Urinary bladder (tissue), 4 donors: ENCODE measurements around the gene METTL5. TPM values are rescaled to one million over a fixed set of nuclear protein-coding genes. Genes with fewer than 3 reads are reported as not detected.
"Not testable (repeated sequence)": the region's sequence is repeated elsewhere in the genome, so short reads cannot be mapped to it uniquely, and the experiment has no call there.

Source experiments
- DNase-seq: peaks from one replicate; pipeline ENCODE4 v3.0.0-alpha.2; 2015; ENCODE audit errors: extremely low spot score
- H3K27ac ChIP-seq: one replicate; pipeline ENCODE4 v1.5.1; 2013; ENCODE audit warnings: low read depth, mild to moderate bottlenecking, moderate library complexity
- H3K36me3 ChIP-seq: one replicate; pipeline ENCODE4 v1.6.1; 2013; ENCODE audit warnings: mild to moderate bottlenecking, moderate library complexity; ENCODE audit not compliant: insufficient read depth
- H3K4me1 ChIP-seq: one replicate; pipeline ENCODE4 v1.6.1; 2013; ENCODE audit warnings: mild to moderate bottlenecking, moderate library complexity; ENCODE audit not compliant: insufficient read depth
- H3K4me3 ChIP-seq: one replicate; pipeline ENCODE4 v1.5.1; 2013; ENCODE audit warnings: low read depth, low read length
- WGBS: extraction: QIAGEN DNeasy Blood & Tissue Kit; methylation state at CpG from one replicate; pipeline ENCODE4 v1.1.7; 2013; 5-methylcytosine and 5-hydroxymethylcytosine counted together
- polyA plus RNA-seq: library from polyadenylated mRNA; stranded (reverse); fragments of 200-250 nt; gene quantifications from one replicate; pipeline ENCODE4 v1.2.3, GENCODE V29; 2013
- total RNA-seq: library from RNA; depleted of rRNA; stranded (reverse); fragments of >200 nt; gene quantifications from one replicate; pipeline ENCODE4 v1.2.3, GENCODE V29; 2014
- donor health status: healthy with polysubstance abuse.
- donor health status: healthy.

The METTL5 gene
- total RNA-seq: 47.6 TPM
- polyA plus RNA-seq: 61.1 TPM

DNA sequence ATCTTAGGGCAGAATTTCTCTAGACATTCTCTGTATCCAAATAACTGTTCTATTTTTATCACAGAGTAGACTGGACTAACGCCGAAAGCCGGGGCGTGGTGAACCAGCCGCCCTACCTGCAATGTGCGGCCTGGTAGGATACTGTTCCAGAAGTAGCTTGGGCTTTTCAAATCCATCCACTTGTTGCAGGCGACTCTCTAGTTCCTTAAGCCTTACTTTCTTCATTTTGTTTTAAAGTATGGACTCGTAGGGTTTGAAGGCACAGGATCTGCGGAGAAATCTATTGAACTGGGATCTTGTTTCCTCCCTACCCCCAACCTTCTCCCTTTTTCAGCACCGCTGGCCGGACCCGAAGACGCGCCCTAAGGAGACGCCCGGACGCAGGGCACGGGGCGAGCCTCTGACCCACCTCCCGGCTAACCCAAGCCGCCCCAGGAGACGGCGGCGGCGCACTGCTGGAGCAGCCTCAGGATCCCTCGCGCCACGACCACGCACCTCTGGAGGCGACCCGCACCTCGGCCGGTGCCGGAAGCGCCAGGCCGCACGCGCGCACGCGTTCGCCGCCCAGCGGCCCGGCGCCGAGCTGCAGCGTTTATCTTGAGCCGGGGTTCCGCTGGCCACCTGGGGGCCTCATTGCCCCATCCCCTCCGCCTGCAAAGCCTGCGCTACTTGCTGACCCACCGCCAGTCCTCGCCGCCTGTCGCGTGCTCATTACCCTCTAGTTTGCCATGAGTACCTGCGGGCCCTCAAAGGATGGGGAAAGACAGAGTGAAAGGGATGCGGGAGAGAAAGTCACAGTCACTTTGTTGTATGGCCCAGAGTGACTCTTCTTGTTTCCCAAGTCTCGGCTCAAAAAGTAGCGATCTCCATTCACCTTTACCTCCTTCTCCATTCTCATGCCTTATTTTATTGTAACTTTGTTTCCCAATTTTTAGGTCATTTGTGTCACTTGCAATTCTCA lies at the start of gene METTL5:
Gene METTL5 (minus strand): TSS at position 533 of the 961 bp plus-strand sequence. CDS start 308 bp downstream, at position 225.
- H3K4me1 ChIP-seq: no peaks in the 10 kb centered on the region
- DNase-seq: peak; percentile 23
- peak within 1 kb of the TSS; percentile 81 for H3K4me3 ChIP-seq
- peak within 1 kb of the TSS; percentile 86 for H3K27ac ChIP-seq
- no peaks in the 10 kb centered on the region for H3K36me3 ChIP-seq
- 2% methylated on average over 61 of the region's 61 CpGs for WGBS

DNA sequence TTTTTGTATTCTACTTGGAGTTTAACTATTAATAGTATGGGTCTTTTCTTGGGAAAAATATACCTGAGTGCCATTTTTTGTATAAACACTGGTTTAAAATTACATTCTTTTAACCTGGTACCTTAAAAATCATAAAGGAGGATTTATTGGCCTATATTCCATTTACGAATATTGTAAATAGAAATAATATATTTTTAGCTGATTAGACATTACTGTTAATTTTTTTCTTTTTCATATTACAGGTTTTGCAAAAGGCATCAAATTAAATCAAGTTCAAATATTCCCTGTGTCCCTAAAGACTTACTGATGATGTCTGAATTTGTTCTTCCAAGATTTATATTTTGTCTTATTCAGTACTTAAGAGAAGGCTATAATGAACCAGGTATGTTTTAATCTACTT lies 47.3 kb upstream of the METTL5 start:
- Histone ChIP-seq H3K27ac (no peak overlapping the region), H3K4me3 (no peak overlapping the region), H3K36me3 (no peaks in the 10 kb centered on the region), H3K4me1 (no peaks in the 10 kb centered on the region)
- WGBS: 92% methylated on average over 1 of the region's 1 CpG
- no peak for DNase-seq

DNA sequence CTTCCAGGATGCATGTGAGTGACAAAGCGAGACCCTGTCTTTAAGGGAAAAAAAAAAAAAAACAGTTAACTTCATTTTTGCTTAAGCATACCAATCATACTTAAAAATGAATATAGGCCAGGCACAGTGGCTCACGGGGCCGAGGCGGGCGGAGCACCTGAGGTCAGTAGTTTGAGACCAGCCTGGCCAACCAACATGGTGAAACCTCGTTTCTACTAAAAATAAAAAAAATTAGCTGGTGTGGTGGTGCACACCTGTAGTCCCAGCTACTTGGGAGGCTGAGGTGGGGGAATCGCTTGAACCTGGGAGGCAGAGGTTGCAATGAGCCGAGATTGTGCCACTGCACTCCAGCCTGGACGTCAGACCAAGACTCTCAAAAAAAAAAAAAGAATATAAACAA lies 46.7 kb upstream of the METTL5 start:
- not testable (repeated sequence) for H3K4me1 ChIP-seq, H3K36me3 ChIP-seq, H3K4me3 ChIP-seq, DNase-seq, H3K27ac ChIP-seq
- 91% methylated on average over 9 of the region's 9 CpGs for WGBS

DNA sequence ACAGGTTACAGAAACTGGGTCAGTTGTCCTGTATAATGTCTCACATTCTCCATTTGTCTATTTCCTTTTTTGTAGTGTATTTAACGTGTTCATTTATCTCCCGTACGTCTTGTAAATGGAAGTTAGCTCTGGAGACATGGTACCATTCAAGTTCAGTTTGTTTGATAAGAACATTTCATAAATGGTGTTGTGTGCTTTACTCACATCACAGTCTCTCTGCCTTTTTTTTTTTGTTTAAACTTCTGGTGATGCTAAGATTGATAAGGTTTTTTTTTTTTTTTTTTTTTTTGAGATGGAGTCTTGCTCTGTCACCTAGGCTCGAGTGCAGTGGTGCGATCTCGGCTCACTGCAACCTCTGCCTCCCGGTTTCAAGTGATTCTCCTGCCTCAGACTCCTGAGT lies 44.2 kb upstream of the METTL5 start:
- 75% methylated on average over 7 of the region's 7 CpGs for WGBS
- no peak overlapping the region for H3K4me3 ChIP-seq
- H3K27ac ChIP-seq: no peak overlapping the region
- no peak for DNase-seq
- no peaks in the 10 kb centered on the region for H3K36me3 ChIP-seq
- H3K4me1 ChIP-seq: no peaks in the 10 kb centered on the region

DNA sequence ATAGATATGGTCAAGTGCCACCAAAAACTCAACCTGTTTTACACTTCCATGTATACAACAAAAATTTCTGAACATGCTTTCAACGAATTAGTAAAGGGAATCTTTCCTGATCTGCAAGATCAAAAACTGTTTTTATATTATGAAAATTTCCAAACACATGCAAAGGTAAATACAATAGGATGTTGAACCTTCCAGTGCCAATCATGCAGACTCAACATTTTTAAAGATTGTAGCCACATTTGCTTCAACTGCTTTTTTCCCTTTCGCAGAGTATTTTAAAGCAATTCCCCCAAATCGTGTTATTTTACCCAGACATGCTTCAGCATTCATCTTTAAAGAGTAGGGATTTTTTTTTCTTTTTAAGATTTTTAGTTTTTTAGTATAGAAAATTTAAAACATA lies 42.9 kb upstream of the METTL5 start:
- no peak for DNase-seq
- 91% methylated on average over 3 of the region's 3 CpGs for WGBS
- Histone ChIP-seq H3K36me3 (no peaks in the 10 kb centered on the region), H3K27ac (no peak overlapping the region), H3K4me3 (no peak overlapping the region), H3K4me1 (no peaks in the 10 kb centered on the region)

DNA sequence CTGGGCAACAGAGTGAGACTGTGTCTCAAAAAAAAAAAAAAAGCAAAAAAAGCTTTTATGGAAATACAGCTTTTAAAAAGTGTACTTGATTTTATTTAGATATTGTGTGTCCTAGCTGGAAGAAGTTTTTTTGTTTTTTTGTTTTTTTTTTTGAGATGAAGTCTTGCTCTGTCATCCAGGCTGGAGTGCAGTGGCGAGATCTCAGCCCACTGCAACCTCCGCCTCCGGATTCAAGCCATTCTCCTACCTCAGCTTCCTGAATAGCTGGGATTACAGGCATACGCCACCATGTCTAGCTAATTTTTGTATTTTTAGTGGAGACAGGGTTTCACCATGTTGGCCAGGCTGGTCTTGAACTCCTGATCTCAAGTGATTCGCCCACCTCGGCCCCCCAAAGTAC lies 41.5 kb upstream of the METTL5 start:
- 97% methylated on average over 6 of the region's 6 CpGs for WGBS
- not testable (repeated sequence) for H3K4me1 ChIP-seq, H3K27ac ChIP-seq, H3K36me3 ChIP-seq, DNase-seq, H3K4me3 ChIP-seq

DNA sequence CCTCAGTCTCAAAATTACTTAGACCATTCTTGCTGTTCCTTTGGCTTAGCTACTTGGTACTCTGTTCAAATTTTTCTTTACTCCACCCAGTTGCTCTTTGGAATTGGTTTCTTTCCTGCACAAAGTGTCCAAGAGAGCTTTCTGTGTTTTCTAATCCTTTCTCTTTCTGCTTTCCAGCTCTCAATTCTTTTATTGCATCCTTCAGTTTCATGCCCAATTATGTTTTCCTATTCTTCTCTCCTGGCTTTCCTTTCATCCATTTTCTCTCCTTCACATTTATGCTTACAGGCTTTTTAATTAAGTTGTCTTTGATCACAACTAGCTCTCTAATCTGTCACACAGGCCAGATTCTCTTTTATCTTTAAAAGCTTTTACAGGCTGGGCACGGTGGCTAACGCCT lies 40.8 kb upstream of the METTL5 start:
- no peak overlapping the region for H3K4me3 ChIP-seq
- 61% methylated on average over 2 of the region's 2 CpGs for whole genome bisulfite sequencing
- DNase-seq: no peak

DNA sequence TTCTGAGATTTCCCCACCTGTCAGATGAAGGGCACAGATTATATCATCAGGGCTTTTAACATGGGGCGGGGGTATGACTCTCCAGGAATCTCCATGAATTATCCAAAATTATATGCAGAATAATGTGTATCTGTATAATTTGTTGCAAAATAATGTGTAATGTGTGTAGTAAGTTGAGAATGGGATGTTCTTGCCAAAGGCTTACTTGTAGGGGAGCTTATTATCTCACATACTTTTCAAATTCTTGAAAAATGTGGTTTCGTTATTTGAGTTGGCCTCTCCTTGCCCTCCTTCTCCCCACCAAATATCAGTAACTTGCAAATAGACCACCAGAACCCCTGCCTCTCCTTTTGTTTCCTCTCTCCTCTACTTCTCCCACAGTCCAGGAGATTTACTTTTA lies 38.1 kb upstream of the METTL5 start:
- H3K4me1 ChIP-seq: no peaks in the 10 kb centered on the region
- no peaks in the 10 kb centered on the region for H3K36me3 ChIP-seq
- WGBS: 77% methylated on average over 2 of the region's 2 CpGs
- DNase-seq: no peak
- H3K27ac ChIP-seq: no peak overlapping the region
- H3K4me3 ChIP-seq: no peak overlapping the region

More for the DNA sequence above, 40.8 kb upstream of the METTL5 start:
- no peaks in the 10 kb centered on the region for H3K36me3 ChIP-seq
- no peaks in the 10 kb centered on the region for H3K4me1 ChIP-seq
- H3K27ac ChIP-seq: no peak overlapping the region

DNA sequence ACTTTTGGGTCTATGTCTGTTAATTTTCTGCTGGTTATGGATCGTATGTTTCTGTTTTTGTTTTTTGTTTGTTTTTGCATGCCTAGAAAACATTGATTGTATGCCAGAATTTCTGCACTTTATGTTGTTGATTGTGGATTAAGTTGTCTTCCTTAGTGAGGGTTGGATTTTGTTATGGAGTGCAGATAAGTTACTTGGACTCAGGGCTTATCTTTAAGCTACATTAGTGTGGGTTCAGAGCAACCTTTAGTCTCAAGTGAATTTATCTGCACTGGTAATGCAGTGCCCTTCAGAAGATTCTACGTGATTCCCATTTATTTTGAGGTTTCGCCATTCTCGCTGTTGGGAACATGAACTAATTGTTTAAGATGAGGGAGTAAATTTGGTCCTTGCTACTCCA lies 35.4 kb upstream of the METTL5 start:
- no peak overlapping the region for H3K4me3 ChIP-seq
- no peaks in the 10 kb centered on the region for H3K4me1 ChIP-seq
- no peak for DNase-seq
- 92% methylated on average over 4 of the region's 4 CpGs for WGBS
- H3K27ac ChIP-seq: no peak overlapping the region
- no peaks in the 10 kb centered on the region for H3K36me3 ChIP-seq

DNA sequence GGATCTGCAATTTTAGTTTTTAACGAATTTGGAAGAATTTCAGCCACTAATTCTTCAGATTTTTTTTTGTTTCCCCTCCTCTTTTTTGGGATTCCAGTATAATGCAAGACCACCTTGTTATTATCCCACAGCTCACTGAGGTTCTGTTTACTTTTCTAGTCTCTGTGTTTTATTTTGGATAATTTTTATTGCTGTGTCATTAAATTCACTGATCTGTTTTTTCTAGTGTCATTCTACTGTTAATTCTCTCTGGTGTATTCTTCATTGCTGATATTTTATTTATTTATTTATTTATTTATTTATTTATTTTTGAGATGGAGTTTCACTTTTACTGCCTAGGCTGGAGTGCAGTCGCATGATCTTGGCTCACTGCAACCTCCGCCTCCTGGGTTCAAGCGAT lies 34.7 kb upstream of the METTL5 start:
- no peaks in the 10 kb centered on the region for H3K4me1 ChIP-seq
- H3K36me3 ChIP-seq: no peaks in the 10 kb centered on the region
- no peak for DNase-seq
- WGBS: 96% methylated on average over 4 of the region's 4 CpGs
- H3K27ac ChIP-seq: no peak overlapping the region
- no peak overlapping the region for H3K4me3 ChIP-seq

DNA sequence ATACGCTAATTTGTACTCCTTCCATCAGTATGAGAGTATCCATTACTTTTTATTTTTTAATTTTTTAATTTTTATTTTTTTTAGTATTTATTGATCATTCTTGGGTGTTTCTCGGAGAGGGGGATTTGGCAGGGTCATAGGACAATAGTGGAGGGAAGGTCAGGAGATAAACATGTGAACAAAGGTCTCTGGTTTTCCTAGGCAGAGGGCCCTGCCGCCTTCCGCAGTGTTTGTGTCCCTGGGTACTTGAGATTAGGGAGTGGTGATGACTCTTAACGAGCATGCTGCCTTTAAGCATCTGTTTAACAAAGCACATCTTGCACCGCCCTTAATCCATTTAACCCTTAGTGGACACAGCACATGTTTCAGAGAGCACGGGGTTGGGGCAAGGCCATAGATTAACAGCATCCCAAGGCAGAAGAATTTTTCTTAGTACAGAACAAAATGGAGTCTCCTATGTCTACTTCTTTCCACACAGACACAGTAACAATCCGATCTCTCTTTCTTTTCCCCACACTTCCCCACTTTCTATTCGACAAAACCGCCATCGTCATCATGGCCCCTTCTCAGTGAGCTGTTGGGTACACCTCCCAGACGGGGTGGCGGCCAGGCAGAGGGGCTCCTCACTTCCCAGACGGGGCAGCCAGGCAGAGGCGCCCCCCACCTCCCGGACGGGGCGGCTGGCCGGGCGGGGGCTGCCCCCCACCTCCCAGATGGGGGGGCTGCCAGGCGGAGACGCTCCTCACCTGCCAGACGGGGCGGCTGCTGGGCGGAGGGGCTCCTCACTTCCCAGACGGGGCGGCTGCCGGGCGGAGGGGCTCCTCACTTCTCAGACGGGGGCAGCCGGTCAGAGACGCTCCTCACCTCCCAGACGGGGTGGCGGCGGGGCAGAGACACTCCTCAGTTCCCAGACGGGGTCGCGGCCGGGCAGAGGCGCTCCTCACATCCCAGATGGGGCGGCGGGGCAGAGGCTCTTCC lies 30.9 kb upstream of the METTL5 start:
- 96% methylated on average over 37 of the region's 42 CpGs for WGBS
- H3K4me1 ChIP-seq, H3K4me3 ChIP-seq, H3K27ac ChIP-seq, DNase-seq, H3K36me3 ChIP-seq: not testable (repeated sequence)

DNA sequence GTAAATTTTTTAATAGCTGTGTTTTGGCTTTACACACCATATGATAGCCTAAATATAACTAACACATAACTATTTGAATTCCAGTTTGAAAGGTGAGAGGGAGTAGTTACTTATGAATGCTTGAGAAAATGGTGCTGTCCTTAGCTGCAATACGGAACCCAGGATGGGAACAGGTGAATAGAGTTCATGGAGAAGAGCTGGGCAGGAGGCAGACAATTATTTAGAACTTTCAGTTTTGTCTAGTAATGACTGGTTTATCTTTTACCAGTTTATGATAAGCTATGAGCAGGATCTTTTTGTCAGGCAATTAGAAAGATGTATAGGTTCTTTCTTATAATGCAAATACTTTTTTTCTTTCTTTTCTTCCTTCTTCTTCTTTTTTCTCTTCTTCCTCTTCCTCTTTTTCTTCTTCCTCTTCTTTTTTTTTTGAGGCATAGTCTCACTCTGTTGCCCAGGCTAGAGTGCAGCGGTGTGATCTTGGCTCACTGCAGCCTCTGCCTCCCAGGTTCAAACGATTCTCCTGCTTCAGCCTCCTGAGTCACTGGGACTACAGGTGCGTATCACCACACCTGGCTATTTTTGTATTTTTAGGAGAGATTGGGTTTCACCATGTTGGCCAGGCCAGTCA lies 28.4 kb upstream of the METTL5 start:
- WGBS: 91% methylated on average over 4 of the region's 4 CpGs
- H3K27ac ChIP-seq: no peak overlapping the region
- no peak overlapping the region for H3K4me3 ChIP-seq
- no peaks in the 10 kb centered on the region for H3K36me3 ChIP-seq
- DNase-seq: no peak
- H3K4me1 ChIP-seq: no peaks in the 10 kb centered on the region

DNA sequence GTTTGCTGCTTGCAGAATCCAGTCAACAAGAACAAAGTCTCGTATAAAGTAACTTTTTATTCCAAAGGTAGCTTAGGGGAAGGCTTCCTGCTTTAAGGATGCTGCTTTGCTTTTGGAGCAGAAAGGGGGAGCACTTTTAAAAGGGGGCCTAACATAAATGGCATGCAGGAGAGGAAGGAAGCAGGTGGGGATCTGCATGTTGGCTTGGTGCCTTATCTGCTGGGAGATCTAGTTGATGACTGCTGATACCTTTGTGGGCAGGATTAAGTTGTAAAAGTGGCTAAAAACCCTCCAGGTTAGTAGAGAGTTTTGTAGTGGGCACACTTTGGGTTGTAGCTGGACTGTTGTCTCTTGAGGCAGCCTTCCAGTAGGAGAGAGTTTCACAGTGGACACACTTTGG lies 25.0 kb upstream of the METTL5 start:
- H3K4me3 ChIP-seq: no peak overlapping the region
- H3K27ac ChIP-seq: no peak overlapping the region
- H3K4me1 ChIP-seq: no peaks in the 10 kb centered on the region
- no peaks in the 10 kb centered on the region for H3K36me3 ChIP-seq
- DNase-seq: no peak
- 91% methylated on average over 1 of the region's 1 CpG for WGBS
